HG03097 (cell line): ENCODE data around the gene ZDHHC1.
"Not testable (repeated sequence)": the region's sequence is repeated elsewhere in the genome, so short reads cannot be mapped to it uniquely, and the experiment has no call there.

Experiments used
- ATAC-seq: cut with Tn5 transposase; IDR thresholded peaks from one replicate; pipeline ENCODE4 v1.9.1; 2021; ENCODE audit not compliant: unreplicated experiment, low FRiP score

The ZDHHC1 gene

DNA sequence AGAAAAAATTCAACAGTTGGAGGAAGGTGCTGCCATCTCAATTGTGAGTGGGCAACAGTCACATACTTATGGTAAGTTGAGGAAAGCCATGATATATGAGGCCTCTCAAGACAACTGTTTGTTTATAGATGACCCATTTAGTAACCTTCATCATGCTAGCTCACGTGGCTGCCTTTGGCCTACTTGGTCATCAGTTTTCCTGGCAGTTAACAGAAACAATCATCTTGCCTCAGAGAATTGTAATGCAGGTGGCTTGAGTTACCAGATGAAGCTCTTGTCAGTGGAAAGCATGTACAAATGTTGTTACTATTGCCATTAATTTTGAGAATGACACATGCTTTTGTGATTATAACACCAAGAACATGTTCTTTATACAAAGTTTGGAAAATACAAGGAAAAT lies 37.6 kb downstream of the ZDHHC1 start:
- ATAC-seq = no peak

GRCh38 chr16:67376012-67376411 lies 40.3 kb downstream of the ZDHHC1 start:
- not testable (repeated sequence) for ATAC-seq

GRCh38 chr16:67372664-67373063 lies 43.6 kb downstream of the ZDHHC1 start:
- ATAC-seq = no peak

GRCh38 chr16:67370661-67371060 lies 45.6 kb downstream of the ZDHHC1 start:
- ATAC-seq = no peak

- no peak for ATAC-seq
Measured at GRCh38 chr16:67364600-67365235, 51.6 kb downstream of the ZDHHC1 start.

- ATAC-seq = no peak
Measured at GRCh38 chr16:67361038-67361437, 55.2 kb downstream of the ZDHHC1 start.

DNA sequence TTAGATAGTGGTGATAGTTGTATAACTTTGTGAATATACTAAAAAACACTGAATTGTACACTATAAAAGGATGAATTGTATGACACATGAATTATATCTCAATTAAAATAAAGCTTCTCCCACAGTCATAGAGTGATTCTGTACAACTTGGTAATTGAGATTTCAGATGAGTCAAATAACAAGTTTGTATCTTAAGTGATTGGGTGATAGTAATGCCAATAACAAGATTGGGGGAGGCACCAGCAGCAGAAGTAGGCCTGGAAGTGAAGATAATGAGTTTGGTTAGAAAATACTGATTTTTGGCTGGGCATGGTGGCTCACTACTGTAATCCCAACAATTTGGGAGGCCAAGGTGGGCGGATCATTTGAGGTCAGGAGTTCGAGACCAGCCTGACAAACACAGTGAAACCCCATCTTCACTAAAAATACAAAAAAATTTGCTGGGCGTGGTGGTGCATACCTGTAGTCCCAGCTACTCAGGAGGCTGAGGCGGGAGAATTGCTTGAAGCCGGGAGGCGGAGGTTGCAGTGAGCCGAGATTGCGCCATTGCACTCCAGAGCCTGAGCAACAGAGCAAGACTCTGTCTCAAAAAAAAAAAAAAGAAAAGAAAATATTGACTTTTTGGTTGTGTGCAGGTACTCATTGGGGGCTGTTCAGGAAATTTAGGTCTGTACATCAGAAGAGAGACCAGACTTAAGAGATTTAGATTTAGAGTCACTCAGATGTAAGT lies 56.6 kb downstream of the ZDHHC1 start:
- ATAC-seq = not testable (repeated sequence)

DNA sequence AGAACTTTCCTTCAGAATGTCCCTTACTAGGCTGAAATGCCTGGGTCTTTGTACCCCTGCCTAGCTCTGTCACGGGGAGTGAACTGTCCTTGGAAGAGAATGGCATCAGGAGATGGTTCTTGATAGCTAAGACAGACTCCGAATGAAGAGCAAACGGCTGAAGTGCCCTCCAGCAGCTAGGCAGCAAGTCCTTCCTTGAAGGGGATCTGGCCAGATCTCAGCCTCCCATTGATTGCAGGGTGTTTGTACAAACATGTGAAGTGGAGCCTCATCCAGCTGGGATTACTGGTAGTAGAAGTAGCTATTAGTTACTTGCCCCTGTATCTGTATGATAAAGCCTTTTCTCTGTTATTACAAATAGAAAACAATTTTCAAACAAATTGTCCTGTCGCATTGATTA lies 58.7 kb downstream of the ZDHHC1 start:
- ATAC-seq = no peak

DNA sequence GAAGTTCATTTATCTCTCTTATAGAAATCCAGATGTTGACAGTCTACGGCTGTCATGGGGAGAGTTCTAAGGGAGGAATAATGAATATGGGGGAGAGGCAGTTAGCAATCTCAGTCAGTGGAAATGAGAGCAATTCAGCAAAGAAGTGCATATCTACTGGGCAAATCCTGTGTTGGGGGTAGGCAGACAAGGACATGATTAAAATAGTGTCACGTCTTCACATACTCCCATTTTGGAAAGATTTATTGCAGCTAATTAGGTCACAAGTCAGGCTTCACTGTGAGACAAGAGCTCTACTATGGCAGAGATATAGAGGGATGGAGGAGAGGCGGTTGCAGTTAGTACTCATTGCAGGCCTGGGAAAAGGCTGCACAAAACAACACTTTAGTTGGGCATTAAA lies 59.9 kb downstream of the ZDHHC1 start:
- no peak for ATAC-seq

- ATAC-seq = not testable (repeated sequence)
Measured at GRCh38 chr16:67352463-67352862, 63.8 kb downstream of the ZDHHC1 start.

- ATAC-seq = no peak
Measured at GRCh38 chr16:67350324-67350723, 66.0 kb downstream of the ZDHHC1 start.

DNA sequence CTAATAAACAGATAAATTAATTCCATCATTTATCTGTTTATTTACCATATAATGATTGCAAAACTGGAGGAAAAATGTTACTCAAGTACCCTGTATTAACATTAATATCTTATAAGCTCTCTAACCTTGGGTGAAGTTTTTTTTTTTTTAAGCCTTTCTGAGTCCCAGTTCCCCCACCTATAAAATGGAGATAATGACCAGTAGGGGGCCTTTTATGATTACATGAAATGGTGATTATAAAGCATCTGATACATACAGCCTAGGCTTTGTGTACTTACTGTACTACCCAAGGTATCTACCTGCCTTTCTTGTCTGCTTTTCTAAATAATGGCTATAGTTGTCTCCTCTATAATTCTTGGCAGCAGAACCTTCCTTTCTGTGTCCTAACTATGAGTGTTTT lies 67.1 kb downstream of the ZDHHC1 start:
- no peak for ATAC-seq

GRCh38 chr16:67346341-67346740 lies 69.9 kb downstream of the ZDHHC1 start:
- no peak for ATAC-seq

- ATAC-seq = no peak
Measured at GRCh38 chr16:67345401-67345800, 70.9 kb downstream of the ZDHHC1 start.
